ENCODE measurements around the gene RTN1.

Gene RTN1

DNA sequence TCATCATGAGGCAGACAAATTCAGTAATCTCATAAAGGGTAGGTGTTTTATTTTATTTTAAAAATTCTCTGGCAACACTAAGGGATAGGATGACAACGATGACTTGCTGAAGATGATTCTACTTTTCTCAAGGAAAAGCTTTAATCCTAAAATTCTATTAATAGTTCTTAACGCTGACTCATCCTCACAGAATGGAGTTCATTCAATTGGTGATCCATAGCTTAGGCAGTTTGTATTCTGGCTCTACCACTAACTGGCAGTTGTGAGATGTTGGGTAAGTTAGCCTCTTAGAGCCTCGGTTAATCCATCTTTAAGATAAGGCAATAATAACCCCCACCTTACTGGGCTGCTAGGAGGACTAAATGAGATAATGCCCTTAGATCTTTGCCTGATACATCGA is 116.3 kb downstream of the RTN1 start:
- in situ Hi-C loops (cut with HindIII; ENCODE audit: low pct_ligation_motif_present, low pct_unique_long_range_greater_than_20kb, low sequenced_read_pairs), result no loop called here
- no peak for DNase-seq

DNA sequence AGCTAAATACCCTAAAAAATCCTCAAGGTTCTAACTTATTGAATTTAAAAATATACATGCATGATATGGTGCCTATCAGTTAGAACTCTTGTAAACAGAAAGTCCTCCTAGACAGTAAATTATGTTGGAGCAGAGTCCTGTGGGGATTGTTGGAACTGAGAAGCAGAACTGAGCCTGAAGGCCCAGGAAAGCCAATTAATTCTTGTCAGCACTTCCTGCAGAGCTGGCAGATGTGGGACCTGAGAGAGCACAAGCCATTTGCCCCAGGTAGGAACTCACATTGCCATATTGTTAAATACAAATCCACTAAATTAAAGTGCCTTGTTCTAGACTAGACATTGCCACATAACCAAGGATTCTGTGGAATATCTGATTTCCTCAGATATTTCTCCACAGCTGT is 117.1 kb downstream of the RTN1 start:
- in situ Hi-C loops (cut with HindIII; ENCODE audit: low pct_ligation_motif_present, low pct_unique_long_range_greater_than_20kb, low sequenced_read_pairs), result no loop called here
- no peak for DNase-seq

DNA sequence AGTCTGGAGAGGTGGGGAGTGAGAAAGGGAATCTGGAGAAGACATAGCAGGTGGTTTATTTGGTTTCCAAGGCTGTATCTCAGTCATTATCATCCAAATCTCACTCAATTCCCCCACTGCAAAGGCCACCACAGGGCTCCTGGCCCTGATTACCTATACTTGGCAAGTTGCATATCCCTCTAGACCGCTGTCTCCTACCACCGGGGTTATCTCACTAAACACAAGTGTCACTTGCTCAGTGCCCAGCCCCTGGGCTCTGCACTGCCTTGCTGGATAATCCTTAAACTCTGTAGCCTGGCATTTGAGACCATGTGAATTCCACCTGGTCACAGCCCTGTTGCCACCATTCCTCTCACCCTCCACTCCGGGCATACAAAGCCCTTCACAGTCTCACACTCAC is 119.0 kb downstream of the RTN1 start:
- no peak for DNase-seq
- in situ Hi-C loops (cut with HindIII; ENCODE audit: low pct_ligation_motif_present, low pct_unique_long_range_greater_than_20kb, low sequenced_read_pairs), result no loop called here

DNA sequence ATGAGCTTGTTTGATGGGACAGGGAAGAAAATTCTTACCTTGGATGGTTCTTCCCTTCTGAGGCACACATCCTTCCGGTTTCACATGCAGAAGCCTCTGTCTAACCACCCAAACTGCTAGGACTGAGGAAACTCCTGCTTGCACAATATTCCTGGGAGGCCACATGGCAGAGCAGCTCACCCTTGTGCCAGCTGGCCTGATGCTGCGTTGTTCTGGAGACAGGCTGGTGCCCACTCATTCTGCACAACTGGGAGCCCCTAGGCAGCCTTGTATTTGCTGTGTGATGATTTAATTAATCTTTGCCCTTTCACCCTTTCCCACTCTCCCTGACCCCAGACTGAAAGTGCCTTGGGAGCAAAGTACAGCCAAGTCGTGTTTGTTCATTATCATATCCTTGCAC is 130.8 kb downstream of the RTN1 start:
- DNase-seq, result no peak
- in situ Hi-C loops (cut with HindIII; ENCODE audit: low pct_ligation_motif_present, low pct_unique_long_range_greater_than_20kb, low sequenced_read_pairs), result no loop called here

DNA sequence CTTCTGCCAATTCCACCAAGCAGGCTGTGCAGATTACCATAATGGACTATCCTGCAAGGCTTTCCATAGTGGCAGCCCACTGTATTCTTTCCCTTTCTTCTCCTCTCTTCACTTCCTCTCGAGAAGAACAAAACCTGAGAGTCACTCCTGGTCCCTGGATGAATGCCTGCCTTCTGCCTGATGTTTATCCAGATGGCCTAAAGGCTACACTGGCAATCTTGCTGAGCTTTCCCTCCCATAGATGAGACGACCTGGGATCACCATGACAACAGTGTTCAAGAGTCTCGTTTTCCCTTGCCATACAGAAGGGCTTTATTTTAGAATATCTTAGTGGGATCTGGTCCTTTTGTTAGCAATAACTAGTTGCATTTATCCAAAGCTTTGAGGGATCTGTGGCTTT is 142.3 kb downstream of the RTN1 start:
- in situ Hi-C loops (cut with HindIII; ENCODE audit: low pct_ligation_motif_present, low pct_unique_long_range_greater_than_20kb, low sequenced_read_pairs), result no loop called here
- DNase-seq, result no peak

DNA sequence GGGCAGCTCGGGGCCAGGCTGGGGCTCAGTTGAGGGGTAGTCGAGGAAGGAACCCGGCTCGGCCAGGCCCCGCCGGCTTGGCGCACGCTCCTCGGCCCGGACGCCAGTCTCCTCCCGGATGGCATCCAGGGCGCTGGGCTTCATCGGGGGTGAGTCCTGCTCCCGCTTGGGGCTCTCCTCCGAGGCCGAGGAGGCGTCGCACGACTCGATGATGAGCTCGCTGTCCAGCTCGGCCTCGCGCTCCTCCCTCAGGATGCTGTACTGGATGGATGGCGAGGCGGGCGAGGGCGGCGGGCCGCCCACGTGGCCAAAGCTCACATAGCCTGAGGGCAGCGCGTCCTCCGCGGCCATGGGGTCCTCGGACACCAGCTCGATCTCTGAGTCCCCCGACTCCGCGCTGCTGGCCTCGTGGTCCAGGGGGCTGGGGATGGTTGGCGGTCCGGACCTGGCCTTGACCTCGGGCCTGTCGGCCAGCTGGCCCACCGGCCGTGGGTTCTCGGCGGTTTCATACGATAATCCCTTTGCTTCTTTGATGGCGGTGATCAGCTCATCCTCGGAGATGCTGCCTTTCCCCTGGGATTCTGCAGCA is 143.4 kb downstream of the RTN1 start:
- in situ Hi-C loops (cut with HindIII; ENCODE audit: low pct_ligation_motif_present, low pct_unique_long_range_greater_than_20kb, low sequenced_read_pairs), result no loop called here
- no peak for DNase-seq

DNA sequence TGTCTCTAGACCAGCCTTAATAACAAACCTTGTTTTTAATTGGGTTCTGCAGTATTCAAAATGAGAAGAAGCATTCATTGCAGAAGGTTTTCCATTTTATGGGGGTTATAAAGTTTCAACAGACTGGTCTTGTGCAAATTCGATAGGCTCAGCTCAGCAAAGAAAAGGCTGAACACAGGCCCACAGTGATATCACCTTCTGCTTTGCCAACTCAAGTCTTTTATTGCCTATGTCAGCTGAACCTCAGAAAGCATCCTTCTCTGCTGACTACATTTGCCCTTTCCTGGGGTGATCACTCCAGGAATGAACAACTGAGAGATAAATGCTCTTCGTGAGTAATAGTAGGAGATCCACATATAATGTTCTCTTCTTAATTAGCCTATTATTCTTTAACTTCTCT is 159.5 kb downstream of the RTN1 start:
- in situ Hi-C loops (cut with HindIII; ENCODE audit: low pct_ligation_motif_present, low pct_unique_long_range_greater_than_20kb, low sequenced_read_pairs), result no loop called here
- DNase-seq, result no peak

DNA sequence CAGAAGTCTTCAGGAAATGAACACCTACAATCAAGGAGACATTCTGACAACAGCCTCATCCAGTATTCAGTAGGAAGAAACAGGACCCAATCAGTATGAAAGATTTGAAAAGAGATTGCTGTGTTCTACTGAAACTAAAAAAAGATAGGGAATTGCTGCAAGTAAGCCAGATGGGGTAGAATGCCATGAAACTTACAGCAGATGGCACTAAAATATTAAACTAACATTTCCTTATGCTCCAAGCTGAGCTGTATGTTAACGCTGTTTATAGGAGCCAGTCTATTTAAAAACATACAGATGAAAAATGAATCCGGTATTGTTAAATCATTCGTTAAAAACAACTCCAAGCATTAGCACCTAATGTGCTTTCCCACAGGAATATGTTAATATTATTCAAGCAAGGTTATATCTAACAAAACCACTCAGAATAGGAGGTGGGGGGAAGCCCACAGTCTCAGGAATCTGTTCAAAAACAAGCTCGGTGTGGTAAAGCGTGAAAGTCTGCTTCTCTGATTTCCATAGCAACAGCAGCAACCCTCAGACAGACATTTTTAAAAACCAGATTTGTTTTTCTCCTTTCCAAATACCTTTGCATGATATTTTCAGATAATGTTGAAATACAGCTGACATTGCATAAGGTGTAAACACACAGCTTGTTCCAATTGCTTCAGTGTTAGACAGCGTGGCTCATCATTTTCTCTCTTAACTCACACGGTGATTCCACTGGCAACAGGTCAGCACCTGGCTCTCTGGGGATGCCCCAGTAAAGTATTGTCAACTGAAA is 162.6 kb downstream of the RTN1 start:
- no peak for DNase-seq

DNA sequence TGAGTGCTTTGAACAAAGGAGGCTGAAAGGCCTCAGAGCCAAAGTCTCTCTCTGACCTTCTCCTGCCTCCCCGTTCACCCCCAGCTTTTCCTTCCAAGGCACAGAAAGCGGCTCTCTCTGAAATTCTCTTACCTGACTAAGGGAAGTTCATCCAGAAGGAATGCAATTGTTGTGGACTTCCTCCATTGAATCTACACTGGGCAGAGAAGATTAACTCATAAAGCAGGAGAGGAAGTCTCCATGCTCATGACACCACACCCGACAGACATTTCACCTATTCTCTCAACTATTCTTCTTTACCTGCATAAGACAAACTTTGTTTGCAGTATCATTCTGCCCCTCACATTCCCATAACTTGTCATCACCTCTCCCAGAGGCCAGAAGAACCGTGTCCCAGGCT is 164.7 kb downstream of the RTN1 start:
- in situ Hi-C loops (cut with HindIII; ENCODE audit: low pct_ligation_motif_present, low pct_unique_long_range_greater_than_20kb, low sequenced_read_pairs), result no loop called here
- no peak for DNase-seq

More for the DNA sequence above, 162.6 kb downstream of the RTN1 start:
- in situ Hi-C loops (cut with HindIII; ENCODE audit: low pct_ligation_motif_present, low pct_unique_long_range_greater_than_20kb, low sequenced_read_pairs), result no loop called here

DNA sequence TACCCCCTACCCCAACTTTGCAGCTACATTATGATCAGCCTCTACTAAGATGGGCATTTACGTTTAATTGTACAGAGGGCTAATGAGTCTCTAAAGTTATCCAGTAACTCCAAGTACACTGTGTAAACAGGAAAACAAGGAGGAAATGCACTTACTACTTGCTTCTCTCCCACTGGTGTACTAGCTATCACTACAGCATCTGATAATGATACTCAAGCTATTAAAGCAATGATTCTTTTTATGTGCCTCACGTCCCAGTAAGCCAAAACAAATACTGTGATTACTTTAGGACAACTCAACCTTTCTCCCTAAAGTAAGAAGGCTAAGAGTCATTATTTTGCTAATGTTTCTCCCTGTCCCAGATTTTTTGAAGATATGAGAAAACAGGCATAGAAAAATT is 165.3 kb downstream of the RTN1 start:
- in situ Hi-C loops (cut with HindIII; ENCODE audit: low pct_ligation_motif_present, low pct_unique_long_range_greater_than_20kb, low sequenced_read_pairs), result no loop called here
- no peak for DNase-seq

DNA sequence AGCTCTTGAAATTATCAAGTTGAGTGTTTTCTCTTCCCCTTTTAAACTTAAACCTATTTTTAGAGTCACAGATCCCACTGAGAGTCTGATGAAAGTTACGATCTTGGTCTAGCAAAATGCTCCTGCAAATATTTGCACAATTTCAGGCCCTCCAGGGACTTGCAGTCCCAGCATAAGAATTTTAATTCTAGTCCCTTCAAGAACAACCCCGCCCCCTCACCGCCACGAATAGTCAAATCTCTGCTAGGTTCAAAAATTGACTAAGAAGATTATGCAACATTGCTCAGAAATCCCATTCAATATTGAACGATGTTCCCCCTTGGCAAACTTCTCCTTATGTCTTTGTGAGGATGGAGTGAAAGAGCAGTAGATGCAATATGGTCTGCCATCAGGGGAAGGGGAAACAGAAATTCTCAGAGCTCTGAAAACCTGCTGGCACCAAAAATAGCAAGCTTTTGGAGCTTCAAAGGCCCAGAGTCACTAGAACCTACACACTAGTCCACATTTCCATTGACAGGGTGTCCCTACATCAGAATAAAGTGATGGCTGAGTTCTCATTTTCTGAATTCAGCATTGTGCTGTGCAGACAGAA is 166.4 kb downstream of the RTN1 start:
- in situ Hi-C loops (cut with HindIII; ENCODE audit: low pct_ligation_motif_present, low pct_unique_long_range_greater_than_20kb, low sequenced_read_pairs), result no loop called here
- DNase-seq, result no peak

DNA sequence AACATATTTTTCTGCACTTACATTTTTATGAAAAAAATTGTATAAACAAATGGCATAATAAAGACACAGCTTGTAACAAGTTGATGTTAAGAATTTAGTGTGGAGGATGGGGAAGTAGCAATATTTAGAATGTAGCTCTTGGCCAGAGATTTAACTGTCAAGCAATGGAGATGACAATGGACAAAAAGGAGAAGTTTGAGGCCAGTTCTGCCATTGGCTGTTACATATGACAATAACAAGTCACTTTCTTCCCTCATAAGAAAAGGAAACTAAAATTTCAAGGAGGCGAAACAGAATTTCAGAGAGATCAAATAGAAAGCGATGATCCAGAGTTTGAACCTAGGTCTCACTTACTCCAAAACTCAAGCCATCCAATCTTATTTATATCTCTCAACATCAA is 171.1 kb downstream of the RTN1 start:
- in situ Hi-C loops (cut with HindIII; ENCODE audit: low pct_ligation_motif_present, low pct_unique_long_range_greater_than_20kb, low sequenced_read_pairs), result no loop called here
- no peak for DNase-seq

DNA sequence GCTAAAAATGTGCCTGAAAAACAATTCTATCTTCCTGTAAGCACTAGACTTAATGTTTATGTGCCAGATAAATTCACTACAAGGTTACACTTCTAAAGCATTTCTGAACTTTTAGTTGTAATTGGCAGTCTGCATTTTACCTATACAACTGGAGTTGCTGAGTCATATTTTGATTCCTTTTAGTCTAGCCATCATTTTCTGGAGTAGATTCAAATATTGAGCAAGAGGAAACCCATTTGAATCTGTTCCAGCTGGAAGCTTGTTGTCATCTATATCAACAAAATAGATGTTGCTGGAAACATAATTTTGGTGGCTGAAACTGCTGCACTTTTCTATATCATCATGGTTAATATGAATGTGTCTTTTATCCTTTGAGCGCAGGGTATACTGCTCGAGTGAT is 171.8 kb downstream of the RTN1 start:
- in situ Hi-C loops (cut with HindIII; ENCODE audit: low pct_ligation_motif_present, low pct_unique_long_range_greater_than_20kb, low sequenced_read_pairs), result no loop called here

DNA sequence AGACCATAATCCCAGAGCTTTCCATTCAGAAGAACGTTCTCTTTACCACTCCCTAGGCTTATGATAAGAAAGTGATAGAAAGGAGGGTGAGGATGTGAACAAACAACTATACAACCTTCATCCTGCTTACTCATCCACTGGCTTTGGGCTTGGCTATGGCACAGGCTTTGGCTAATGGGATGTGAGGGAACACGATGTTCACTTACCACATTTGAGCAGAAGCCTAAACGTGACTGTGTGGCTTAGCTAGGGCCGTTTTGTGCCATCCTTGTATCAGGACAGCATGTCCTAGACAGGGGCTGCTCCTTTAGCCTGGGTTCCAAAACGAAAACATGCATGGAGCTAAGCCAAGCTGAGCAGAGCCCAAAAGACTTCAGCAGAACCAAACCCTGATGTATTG is 175.4 kb downstream of the RTN1 start:
- DNase-seq, result no peak
- in situ Hi-C loops (cut with HindIII; ENCODE audit: low pct_ligation_motif_present, low pct_unique_long_range_greater_than_20kb, low sequenced_read_pairs), result no loop called here

More for the DNA sequence above, 171.8 kb downstream of the RTN1 start:
- DNase-seq, result no peak

DNA sequence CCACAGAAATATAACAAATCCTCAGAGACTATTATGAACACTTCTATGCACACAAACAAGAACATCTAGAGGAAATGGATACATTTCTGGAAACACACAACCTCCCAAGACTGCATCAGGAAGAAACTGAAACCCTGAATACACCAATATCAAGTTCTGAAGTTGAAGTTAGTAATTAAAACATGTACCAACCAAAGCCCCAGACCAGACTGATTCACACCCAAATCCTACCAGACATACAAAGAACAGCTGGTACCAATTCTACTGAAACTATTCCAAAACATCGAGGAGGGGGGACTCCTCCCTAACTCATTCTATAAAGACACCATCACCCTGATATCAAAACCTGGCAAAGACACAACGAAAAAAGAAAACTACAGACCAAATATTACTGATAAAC is 179.3 kb downstream of the RTN1 start:
- in situ Hi-C loops (cut with HindIII; ENCODE audit: low pct_ligation_motif_present, low pct_unique_long_range_greater_than_20kb, low sequenced_read_pairs), result no loop called here
- no peak for DNase-seq

DNA sequence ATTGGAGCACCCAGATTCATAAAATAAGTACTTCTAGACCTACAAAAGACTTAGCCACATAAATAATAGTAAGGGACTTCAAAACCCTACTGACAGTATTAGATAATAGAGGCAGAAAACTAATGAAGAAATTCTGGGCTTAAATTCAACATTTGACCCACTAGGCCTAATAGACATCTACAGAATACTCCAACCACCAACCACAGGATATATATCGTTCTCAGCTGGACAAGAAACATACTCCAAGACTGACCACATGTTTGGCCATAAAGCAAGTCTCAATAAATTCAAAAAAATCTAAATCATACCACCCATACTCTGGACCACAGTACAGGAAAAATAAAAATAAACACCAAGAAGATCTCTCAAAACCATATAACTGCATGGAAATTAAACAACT is 180.2 kb downstream of the RTN1 start:
- in situ Hi-C loops (cut with HindIII; ENCODE audit: low pct_ligation_motif_present, low pct_unique_long_range_greater_than_20kb, low sequenced_read_pairs), result no loop called here
- DNase-seq, result no peak

DNA sequence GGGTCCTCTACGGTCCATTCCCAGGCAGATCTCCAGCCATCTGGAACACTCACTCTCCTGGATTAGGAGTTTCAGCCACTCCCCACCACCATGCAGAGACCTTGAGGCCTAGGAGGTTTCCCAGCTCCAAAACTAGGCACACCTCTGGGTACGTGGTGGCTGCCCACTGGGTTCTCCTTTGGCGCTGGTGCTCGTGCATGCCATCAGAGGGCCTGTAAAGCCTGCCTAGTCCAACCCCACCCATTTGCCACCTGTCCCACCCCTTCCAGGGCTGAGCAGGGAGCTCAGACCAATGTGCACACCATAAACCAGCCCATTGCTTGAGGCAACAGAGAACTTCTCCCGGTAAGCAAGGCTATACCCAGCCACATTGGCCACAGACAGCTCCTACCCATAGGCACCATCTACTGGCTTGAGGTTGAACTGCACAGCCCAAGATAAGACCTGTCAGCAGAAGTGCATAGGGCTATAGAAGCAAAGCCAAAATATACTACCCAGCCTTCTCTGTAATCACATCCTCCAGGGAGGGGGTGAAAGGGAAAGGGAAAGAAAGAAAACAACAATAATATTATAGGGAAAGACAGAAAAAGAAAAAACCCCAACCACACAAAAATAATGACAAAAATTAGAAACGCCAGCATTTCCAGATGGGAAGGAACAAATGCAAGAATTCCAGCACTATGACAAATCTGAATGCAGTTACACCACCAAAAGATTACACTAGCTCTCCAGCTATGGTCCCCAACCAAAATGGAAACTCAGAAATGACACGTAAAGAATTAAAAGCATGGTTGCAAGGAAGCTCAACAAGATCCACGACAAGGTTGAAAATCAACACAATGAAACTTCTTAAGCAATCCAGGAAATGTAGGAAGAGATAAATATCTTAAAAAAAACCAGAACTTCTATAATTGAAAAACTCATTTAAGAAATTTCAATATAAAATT is 182.1 kb downstream of the RTN1 start:
- in situ Hi-C loops (cut with HindIII; ENCODE audit: low pct_ligation_motif_present, low pct_unique_long_range_greater_than_20kb, low sequenced_read_pairs), result no loop called here
- DNase-seq, result peak; percentile 20

DNA sequence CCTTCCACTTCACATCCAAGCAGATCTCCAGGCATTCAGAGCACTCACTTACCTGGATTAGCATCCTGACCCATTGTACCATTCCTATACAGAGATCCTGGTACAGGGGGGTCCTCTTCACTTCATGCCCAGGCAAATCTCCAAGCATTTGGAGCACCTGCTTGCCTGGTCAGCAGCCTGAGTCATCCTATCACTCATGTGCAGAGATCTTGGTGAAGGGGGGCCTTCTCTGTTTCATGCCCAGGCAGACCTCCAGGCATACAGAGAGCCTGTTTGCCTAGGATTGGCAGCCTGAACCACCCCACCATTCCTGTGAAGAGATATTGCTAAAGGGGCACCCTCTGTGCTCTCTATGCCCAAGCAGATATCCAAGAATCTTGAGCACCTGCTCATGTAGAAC is 182.9 kb downstream of the RTN1 start:
- in situ Hi-C loops (cut with HindIII; ENCODE audit: low pct_ligation_motif_present, low pct_unique_long_range_greater_than_20kb, low sequenced_read_pairs), result no loop called here

DNA sequence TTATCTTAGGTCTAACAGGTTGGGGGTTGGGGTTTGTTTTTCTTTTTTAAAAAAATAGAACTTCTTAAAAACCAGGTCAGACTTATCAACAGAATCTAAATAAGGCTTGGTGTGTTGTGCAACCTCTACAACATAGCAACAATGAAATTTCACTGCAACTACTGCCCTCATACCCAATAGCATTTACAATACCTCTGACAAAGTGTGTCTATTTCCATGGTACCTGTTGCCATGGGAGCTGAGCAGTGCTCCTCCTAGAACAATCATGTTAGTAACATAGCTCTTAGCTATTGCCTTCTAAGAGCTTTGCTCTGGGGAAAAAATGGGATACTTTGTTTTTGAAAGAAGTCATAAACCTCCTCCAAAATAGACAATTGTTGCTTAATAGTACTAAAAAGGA is 190.7 kb downstream of the RTN1 start:
- in situ Hi-C loops (cut with HindIII; ENCODE audit: low pct_ligation_motif_present, low pct_unique_long_range_greater_than_20kb, low sequenced_read_pairs), result no loop called here
- DNase-seq, result no peak

More for the DNA sequence above, 182.9 kb downstream of the RTN1 start:
- DNase-seq, result no peak

Data from ACHN (cell line).